HFFc6 (cell line): ENCODE results near the gene DHRS12. TPM values are rescaled to one million over a fixed set of nuclear protein-coding genes. Genes with fewer than 3 reads are reported as not detected.

Experiments
- DNase-seq: peaks from one replicate; pipeline ENCODE4 v3.0.0-alpha.2; 2018
- H3K27ac Mint-ChIP-seq: 2 replicates; pipeline ENCODE4 v1.8.0; 2020; ENCODE audit warnings: mild to moderate bottlenecking, mixed read lengths
- H3K27me3 Mint-ChIP-seq: 2 replicates; pipeline ENCODE4 v1.8.0; 2021; ENCODE audit warnings: mild to moderate bottlenecking, moderate library complexity, mixed read lengths; ENCODE audit not compliant: insufficient read depth
- H3K36me3 Mint-ChIP-seq: 2 replicates; pipeline ENCODE4 v1.8.0; 2021; ENCODE audit warnings: low read depth, mixed read lengths
- H3K4me1 Mint-ChIP-seq: 2 replicates; pipeline ENCODE4 v1.8.0; 2020; ENCODE audit warnings: low read depth, mixed read lengths
- H3K4me3 Mint-ChIP-seq: 2 replicates; pipeline ENCODE4 v1.8.0; 2020; ENCODE audit warnings: mild to moderate bottlenecking, moderate library complexity, mixed read lengths
- H3K9me3 Mint-ChIP-seq: 2 replicates; pipeline ENCODE4 v1.8.0; 2020; ENCODE audit warnings: mild to moderate bottlenecking, mixed read lengths
- total RNA-seq, 6 experiments: library from RNA; stranded (reverse); fragmentation: NEBNext Ultra II Directional; extraction: Animal tissue kit (Norgen Biotek cat#: 25700); gene quantifications; 2 replicates in 1 of 6; 3 replicates in 5 of 6; pipeline ENCODE4 v1.2.3, GENCODE V29; 2021
- TF ChIP-seq, protein P1 (sequence below): fragments of 200-600 bp; sonication (generic); IDR thresholded peaks from 2 replicates; pipeline ENCODE4 v1.5.0; 2021; ENCODE audit warnings: antibody characterized with exemption, mild to moderate bottlenecking

DHRS12 gene
- total RNA-seq, 6 experiments from 2014 or later: 1.9 to 2.7 (median 2.4) TPM

DNA sequence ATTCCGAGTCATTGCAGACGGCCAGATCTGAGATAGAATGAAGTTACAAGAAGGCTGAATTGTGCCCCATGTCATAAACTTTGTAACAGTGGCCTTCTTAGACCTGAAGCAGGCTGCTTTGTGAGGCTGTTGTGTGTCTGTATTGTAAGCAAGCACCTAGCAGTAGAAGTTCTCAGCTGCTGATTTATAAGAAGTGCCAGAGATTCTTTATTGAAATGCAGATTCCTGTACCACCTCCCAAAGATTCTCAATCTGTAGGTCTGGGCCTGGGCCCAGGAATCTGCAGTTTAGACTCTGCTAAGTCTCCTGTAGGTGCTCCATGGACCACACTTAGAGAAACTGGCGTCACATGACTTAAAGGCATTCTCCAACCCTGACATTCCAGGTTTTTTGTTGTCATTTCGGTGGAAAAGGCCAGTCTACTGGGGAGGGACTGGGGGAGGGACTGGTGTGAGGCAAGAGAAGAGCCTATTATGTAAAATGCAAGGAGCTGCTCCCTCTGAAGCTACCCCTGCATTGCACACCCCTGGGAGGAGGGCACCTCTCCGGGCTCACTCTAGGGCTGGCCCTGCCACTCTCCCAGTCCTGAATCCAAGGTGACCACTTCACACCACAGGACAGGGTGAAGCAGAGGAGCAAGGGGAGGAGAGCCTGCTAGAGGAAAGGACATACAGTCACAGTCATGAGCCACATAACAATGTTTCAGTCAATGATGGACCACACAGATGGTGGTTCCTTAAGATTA lies 41.8 kb upstream of the DHRS12 start:
- H3K4me3 Mint-ChIP-seq: peak overlapping the region; percentile 52; the same call in 1 of the 2 replicates
- no peaks in the 10 kb centered on the region for H3K9me3 Mint-ChIP-seq
- H3K36me3 Mint-ChIP-seq: no peaks in the 10 kb centered on the region
- peaks cover 32% of the 10 kb centered on the region for H3K4me1 Mint-ChIP-seq
- peaks cover 19% of the 10 kb centered on the region for H3K27me3 Mint-ChIP-seq
- DNase-seq: no peak
- H3K27ac Mint-ChIP-seq: no peak overlapping the region
- TF ChIP-seq, protein P1, sequence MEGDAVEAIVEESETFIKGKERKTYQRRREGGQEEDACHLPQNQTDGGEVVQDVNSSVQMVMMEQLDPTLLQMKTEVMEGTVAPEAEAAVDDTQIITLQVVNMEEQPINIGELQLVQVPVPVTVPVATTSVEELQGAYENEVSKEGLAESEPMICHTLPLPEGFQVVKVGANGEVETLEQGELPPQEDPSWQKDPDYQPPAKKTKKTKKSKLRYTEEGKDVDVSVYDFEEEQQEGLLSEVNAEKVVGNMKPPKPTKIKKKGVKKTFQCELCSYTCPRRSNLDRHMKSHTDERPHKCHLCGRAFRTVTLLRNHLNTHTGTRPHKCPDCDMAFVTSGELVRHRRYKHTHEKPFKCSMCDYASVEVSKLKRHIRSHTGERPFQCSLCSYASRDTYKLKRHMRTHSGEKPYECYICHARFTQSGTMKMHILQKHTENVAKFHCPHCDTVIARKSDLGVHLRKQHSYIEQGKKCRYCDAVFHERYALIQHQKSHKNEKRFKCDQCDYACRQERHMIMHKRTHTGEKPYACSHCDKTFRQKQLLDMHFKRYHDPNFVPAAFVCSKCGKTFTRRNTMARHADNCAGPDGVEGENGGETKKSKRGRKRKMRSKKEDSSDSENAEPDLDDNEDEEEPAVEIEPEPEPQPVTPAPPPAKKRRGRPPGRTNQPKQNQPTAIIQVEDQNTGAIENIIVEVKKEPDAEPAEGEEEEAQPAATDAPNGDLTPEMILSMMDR: no peak

DNA sequence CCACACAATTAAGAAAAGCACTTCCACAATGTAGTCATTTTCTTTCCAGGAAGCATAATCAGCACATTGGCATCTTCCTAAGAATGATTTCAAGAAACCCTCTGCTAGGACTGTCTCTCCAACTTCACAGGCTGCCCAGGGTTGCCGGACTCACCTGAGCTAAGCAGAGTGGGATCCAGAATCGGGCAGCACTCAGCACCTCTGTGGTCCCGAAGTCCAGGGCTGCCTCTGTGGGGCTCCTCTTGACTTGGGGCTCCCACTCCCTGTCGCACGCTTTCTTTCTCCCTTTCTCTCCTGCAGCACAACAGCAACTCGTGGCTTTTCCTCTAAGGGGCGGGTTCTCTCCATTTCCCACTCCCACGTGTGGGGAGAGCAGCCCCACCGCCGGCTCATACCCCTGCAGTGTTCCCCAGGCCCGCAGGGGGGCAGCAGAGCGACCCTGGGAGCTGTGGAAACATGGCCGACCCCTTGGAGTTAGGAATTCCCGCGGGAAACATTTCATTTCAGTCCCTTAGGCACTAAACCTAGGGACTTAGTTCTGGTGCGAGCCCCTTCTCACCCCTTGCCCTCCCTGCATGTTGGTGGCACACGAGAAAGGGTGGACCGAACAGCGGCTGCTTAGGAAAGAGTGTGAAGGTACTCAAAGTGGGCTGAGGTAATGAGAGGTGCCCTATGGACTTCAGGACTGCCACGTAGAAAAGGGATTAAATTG lies 41.1 kb upstream of the DHRS12 start, which contains the start of gene TMEM272:
Gene TMEM272, minus strand, starts transcription at position 316 of the 712 bp plus-strand sequence. CDS start 6,647 bp downstream, outside the sequence.
- no peak within 1 kb of the TSS for H3K27ac Mint-ChIP-seq
- DNase-seq: no peak
- peak within 1 kb of the TSS; percentile 52 for H3K4me3 Mint-ChIP-seq
- no peaks in the 10 kb centered on the region for H3K9me3 Mint-ChIP-seq
- H3K36me3 Mint-ChIP-seq: no peaks in the 10 kb centered on the region
- TF ChIP-seq, protein P1: peak; percentile 86
- H3K27me3 Mint-ChIP-seq: peaks cover 20% of the 10 kb centered on the region
- H3K4me1 Mint-ChIP-seq: peaks cover 32% of the 10 kb centered on the region

DNA sequence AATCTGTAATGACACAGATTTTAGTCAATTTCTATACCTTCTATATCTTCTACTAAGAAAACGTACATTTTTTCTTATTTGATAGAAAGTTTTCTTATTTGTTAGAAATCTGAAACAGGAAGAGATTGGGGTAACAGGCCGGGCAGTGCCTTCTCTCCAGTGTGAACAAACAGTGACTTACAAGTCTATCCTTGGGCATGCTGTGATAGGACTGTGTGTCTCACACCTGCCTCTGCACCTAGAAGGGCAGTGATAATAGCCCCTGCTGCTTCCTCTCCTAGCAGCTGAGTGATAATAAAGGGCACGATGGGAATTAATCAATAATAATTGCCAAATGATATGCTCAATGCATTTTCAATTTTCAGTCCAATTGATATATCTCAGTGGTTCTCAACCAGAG lies 39.6 kb upstream of the DHRS12 start:
- H3K36me3 Mint-ChIP-seq: no peaks in the 10 kb centered on the region
- H3K27me3 Mint-ChIP-seq: peaks cover 28% of the 10 kb centered on the region
- H3K4me3 Mint-ChIP-seq: no peak overlapping the region
- peaks cover 26% of the 10 kb centered on the region for H3K4me1 Mint-ChIP-seq
- no peak for DNase-seq
- no peak overlapping the region for H3K27ac Mint-ChIP-seq
- TF ChIP-seq, protein P1: no peak
- no peaks in the 10 kb centered on the region for H3K9me3 Mint-ChIP-seq

DNA sequence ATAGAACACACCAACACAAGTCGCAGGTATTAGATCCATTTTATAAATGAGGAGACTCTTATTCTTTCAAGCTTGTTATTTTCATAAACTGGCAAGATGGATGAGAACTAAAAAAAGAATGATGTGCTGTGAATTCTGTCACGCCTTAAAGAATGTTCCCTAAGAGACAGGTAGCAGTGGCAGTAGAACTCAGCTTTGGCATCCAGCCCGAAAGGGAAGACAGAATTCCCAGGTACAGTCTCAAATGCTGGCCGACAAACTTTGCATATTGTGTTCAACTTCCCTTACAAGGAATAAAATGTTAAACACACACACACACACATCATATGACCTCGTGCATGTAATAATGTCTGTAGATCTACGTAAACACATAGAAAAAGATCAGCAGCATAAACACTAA lies 37.8 kb upstream of the DHRS12 start:
- Mint-ChIP-seq H3K36me3 (no peaks in the 10 kb centered on the region), H3K27me3 (peaks cover 32% of the 10 kb centered on the region), H3K4me1 (peaks cover 23% of the 10 kb centered on the region), H3K9me3 (no peaks in the 10 kb centered on the region), H3K27ac (no peak overlapping the region), H3K4me3 (no peak overlapping the region)
- TF ChIP-seq, protein P1: no peak
- no peak for DNase-seq

DNA sequence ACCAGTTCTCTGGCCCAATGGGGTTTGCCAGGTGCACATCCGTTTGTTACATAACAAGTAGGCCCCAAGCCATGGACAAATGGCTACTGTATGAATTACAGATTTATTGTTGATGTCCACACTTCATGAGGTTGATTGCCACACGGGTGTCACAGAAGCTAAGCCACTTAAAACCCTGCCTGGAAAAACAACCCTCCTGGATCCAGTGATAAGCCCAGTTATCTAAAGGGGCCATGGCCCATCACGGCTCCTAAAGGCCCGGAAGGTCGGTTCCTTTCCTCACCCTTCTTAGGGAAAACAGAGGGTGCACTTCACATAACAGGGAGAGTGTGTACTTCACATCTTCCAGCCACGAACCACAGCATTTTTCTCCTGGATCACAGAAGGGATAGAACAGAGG lies 37.0 kb upstream of the DHRS12 start:
- TF ChIP-seq, protein P1: no peak
- H3K36me3 Mint-ChIP-seq: no peaks in the 10 kb centered on the region
- H3K4me3 Mint-ChIP-seq: no peak overlapping the region
- no peak overlapping the region for H3K27ac Mint-ChIP-seq
- DNase-seq: no peak
- peaks cover 36% of the 10 kb centered on the region for H3K27me3 Mint-ChIP-seq
- H3K4me1 Mint-ChIP-seq: peaks cover 23% of the 10 kb centered on the region
- H3K9me3 Mint-ChIP-seq: no peaks in the 10 kb centered on the region
